HG03378 (cell line): ENCODE results near the gene HIVEP3.

ENCODE experiments used
- ATAC-seq: cut with Tn5 transposase; IDR thresholded peaks from one replicate; pipeline ENCODE4 v1.9.1; 2021; ENCODE audit warnings: mild to moderate bottlenecking, moderate library complexity; ENCODE audit not compliant: unreplicated experiment

HIVEP3 gene

GRCh38 chr1:41542196-41542930, 376.4 kb downstream of the HIVEP3 start:
- ATAC-seq = no peak

DNA sequence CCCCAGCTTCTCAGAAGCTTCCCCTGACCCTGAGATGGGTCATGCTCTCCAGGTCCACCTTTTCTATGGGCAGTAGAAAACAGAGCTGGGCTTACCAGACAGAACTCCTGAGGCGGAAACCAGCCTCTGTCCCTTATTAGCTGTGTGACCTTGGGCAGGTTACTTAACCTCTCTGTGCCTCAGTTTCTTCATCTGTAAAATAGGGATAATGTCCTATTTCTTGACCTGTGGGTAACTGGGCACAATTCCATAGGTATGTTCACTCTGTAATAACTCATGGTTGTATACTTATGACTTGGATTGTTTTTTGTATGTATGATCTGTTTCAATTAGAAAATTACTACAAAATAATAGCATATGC, 377.1 kb downstream of the HIVEP3 start:
- no peak for ATAC-seq

GRCh38 chr1:41540886-41541591, 377.7 kb downstream of the HIVEP3 start:
- ATAC-seq = no peak

DNA sequence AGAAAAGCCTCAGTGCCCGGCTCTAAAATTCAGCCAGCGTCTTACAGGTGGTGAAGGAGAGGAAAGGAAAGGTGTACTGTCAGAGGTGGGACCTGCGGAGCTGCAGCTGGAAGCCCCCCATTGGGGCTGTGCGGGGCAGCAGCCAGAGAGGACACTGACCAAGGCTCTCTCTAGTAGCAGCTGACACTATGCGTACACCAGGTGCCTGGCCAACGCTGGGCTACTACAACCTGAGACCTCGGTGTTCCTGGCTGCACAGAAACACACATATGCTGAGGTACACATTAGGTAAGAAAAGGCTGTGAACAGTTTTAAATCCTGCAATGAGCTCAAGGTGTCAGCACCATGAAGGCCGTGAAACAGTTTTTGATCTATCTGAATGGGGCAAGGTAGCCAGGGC, 378.7 kb downstream of the HIVEP3 start:
- no peak for ATAC-seq

DNA sequence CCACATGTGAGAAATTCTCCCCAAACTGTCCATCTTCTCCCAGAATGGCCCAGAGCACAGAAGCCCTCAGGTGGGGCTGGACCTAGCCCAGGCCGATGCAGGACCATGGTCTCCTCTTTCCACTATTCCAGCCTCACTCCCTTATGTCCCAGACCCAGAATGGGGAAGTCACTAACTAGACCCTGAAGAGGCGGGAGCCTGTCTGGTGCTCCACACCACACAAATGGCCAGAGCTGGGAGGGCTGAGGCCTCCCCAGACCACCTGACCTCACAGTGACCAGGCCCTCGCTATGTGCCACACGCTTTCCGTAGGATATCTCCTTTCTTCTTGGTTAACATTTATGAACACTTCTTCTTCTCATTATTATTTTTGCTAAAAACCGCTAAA, 379.3 kb downstream of the HIVEP3 start:
- no peak for ATAC-seq

- no peak for ATAC-seq
Measured at GRCh38 chr1:41538741-41539417, 379.8 kb downstream of the HIVEP3 start.

DNA sequence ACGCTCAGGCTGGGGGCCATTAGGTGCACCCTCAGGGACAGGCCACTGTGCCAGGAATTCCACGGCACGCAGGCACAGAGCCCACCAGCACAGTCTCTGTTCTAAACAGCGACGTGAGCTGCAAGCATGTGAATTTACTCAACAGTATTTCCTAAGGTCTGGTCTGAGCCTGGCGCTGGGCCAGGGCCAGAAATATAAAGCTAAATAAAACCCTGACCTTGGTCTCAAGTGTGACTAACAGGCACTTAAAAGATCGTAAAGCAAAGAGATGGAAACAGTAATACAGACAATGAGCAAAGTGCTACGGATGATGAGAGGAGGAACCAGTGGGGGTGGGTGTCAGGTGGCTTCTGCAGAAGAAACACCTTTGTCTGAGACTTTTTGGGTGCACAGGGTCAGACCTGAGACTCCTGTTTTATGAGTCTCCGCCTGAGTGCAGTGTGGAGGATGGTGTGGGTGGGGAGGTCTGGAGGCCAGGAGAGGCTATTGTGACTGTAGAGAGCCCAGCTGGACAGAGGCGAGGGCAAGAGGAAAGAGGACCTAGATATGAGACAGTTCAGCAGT, 380.9 kb downstream of the HIVEP3 start:
- no peak for ATAC-seq

GRCh38 chr1:41537251-41537650, 381.5 kb downstream of the HIVEP3 start:
- ATAC-seq = no peak

- no peak for ATAC-seq
Measured at GRCh38 chr1:41536361-41536802, 382.3 kb downstream of the HIVEP3 start.

GRCh38 chr1:41535716-41536115, 383.0 kb downstream of the HIVEP3 start:
- no peak for ATAC-seq

DNA sequence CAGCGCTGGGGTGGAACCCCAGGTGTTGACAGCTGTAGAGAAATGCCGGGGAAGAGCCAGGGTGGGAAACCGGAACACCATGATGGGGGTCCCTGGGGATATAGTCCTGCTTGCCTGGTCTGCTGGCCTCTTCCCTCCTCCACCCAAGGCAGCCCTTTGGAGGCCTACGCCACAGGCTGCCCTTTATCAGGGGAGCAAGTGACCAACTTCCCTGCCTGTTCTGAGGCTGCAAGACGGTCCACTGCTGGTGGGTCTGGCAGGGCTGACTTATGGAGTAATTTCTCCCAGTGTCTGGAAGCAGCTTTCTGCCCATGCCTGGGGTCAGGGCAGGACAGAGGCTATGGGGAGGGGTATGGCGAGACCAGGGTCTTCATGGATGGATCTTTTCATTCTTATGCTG, 383.4 kb downstream of the HIVEP3 start:
- ATAC-seq = no peak

DNA sequence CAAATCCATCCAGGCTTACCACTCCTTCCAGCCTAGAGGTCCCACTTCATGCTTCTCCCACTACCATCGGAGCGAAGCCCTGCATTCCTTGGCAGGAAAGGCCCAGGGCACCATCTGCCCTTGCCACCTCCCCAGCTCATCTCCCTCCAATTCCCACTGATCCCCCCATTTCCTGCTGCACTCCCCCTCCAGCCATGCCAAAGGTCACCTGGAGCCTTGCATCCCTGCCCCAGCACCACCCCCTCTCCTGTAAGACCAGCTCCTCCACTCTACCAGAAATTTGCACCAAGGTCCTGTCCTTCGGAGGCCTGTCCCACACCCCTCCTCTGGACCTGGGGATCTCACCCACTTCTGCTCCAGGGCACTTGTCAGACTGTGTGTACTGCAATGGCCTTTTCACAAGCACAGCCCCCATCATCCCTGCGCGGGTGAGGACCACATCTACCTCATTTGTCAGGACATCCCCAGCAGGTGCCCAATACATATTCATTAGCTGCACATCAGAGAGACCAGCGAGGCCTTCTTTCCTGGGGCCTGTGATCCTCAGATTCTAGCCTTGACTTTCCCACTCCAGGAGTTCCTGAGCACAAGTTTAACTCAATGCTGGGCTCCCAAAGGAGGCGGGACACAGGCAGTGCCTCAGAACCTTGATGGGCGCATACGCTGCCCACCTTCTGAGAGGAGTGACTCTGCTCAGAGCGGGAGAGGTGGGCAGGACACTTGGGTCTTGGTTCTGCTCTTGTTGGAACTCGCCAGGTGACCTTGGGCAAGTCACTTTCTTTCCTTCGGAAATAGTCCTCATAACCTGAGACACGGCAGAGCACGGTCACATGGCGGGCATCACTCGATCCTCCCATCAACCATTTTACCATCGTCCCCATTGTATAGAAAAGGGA, 384.3 kb downstream of the HIVEP3 start:
- no peak for ATAC-seq

GRCh38 chr1:41533731-41534080, 385.0 kb downstream of the HIVEP3 start:
- ATAC-seq = no peak

- ATAC-seq = no peak
Measured at GRCh38 chr1:41533016-41533730, 385.5 kb downstream of the HIVEP3 start.

DNA sequence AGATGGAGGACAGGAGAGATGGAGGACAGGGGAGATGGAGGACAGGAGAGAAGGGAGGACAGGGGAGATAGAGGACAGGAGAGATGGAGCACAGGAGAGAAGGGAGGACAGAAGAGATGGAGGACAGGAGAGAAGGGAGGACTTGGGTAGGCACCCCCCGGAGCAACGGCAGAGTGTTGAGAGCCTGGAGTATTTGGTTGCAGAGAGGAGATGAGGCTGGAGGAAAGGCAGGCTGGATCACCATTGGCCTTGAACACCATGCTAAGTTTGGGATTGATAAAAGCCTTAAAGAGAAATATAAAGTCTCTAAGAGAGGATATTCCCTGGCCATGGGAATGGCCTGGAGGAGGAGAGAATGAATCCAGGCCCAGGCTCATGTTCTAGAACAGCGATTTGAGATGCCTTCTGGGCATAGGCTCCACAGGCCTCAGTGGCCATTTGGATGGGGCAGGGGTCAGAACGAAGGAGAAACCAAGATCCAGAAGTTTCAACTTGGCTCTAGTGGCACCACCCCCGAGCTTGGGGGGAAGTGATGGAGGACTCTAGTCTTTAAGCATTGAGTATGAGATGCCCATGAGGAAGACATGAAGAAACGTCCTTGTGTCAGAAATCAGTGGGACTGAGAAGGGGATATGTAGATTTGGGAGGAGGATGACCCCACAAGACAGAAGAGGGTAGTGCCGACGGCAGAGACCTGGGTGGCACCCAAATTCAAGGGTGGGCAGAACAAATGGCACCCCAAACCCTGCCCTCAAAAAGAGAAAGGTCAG, 386.3 kb downstream of the HIVEP3 start:
- no peak for ATAC-seq

DNA sequence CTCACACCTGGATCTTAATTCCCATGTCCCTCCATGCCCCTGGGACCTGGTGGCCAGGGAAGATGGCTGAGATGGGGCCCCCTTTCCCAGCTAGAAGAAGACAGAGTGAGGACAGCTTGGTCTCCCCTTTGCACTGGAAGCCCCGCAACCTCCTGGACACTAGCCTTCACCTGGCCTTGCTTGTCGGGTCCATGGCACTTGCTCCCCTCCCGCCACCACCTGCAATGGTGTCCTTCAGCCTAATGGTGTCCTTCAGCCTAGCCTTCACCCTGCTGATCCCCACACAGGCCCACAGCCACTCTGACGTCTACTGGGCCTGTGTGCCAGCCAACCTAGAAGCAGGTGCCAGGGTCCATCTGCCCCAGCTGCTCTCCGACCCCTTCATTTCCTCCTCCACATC, 388.3 kb downstream of the HIVEP3 start:
- no peak for ATAC-seq

- ATAC-seq = no peak
Measured at GRCh38 chr1:41529621-41530395, 388.9 kb downstream of the HIVEP3 start.

DNA sequence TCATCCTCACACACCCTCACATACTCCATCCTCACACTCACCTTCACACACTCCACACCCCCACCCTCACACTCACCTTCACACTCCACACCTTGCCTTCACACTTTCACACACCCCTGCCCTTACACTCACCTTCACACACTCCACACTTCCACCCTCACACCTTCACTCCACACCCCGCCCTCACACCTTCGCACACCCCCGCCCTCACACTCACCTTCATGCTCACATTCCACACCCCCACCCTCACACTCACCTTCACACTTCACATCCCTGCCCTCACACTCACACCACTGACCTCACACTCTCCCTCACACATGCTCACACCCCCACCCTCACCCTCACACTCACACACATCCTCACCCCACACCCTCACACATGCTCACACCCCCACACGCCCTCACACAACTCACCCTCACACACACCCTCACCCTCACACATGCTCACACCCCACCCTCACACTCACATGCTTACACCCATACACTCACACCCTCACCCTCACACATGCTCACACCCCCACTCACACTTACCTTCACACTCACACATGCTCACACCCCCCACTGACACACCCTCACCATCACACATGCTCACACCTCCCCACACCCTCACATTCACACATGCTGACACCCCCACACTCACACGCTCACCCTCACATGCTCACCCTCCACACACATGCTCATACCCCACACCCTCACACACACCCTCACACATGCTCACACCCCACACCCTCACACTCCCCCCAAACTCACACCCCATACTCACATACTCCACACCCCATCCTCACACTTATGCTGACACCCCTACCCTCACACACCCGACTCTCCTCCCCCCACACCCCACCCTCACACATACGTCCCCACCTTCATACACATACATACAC, 389.8 kb downstream of the HIVEP3 start:
- no peak for ATAC-seq
